Fibroblast of skin of right quadriceps (primary cell): ENCODE measurements around the gene APBA3.

ENCODE experiments used
- DNase-seq: peaks from one replicate; pipeline ENCODE4 v3.0.0-alpha.2; 2013

The APBA3 gene

DNA sequence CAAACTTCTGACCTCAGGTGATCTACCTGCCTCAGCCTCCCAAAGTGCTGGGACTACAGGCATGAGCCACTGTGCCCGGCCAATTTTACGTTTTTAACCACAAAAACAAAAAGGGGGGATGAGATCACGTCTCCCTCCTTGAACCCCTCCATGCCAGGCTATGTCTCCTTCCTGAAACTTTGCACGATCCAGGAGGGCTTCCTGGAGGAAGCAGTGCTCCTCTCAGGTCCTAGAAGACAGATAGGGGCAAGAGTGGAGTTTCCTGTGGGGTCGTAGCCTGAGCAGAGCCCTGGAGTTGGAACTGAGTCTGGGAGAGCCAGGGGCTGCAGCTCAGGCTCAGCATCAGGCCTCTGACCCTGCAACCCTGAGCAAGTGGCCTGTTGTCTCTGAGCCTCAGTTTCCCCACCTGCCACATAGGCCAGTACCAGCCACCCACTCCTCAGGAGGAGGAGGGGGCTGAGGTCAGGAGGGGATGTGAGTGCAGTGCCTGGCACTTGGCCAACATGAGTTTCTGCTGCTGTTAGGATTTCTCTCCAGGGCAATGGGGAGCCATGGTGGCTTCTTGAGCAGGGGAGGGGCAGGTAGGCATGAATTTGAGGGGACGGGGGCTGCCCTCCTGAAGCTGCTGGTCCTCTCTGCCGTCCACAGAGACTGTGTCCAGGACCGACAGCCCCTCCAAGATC, 16.0 kb downstream of the APBA3 start:
- DNase-seq: no peak

- no peak for DNase-seq
These were observed 18.0 kb downstream of the APBA3 start for GRCh38 chr19:3743486-3743885.

GRCh38 chr19:3740431-3740830, 21.1 kb downstream of the APBA3 start:
- no peak for DNase-seq

GRCh38 chr19:3738477-3739220, 22.8 kb downstream of the APBA3 start:
- no peak for DNase-seq

GRCh38 chr19:3737487-3738205, 23.8 kb downstream of the APBA3 start:
- DNase-seq: no peak

DNA sequence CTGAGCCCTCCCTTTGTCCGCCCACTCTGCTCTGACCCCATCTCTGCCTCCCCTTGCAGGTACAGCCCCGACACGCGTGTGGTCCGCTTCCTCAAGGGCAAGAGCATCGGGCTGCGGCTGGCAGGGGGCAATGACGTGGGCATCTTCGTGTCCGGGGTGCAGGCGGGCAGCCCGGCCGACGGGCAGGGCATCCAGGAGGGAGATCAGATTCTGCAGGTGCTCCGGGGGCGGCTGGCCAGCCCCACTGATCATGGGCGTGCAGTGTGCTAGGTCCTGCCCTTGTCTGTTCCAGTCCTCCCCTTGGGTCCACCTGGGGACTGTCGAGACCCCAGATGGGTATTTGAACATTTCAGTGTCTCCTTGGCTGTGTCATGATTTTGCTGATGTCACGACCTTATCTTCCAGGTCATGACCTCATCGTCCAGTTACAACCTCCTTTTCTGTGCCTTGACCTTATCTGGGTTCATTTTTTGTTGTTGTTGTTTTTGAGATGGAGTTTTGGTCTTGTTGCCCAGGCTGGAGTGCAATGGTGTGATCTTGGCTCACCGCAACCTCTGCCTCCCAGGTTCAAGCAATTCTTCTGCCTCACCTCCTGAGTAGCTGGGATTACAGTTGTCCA, 25.3 kb downstream of the APBA3 start:
- DNase-seq: no peak

DNA sequence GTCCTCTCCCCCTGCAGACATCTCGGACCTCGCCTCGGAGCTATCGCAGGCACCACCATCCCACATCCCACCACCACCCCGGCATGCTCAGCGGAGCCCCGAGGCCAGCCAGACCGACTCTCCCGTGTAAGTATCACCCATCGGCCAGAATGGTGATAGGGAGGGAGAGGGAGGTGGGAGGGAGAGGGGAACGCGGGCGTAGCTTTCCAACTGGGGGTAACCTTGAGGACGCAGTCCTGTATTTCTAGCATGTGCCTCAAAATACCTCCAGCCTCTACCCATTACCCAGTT, 27.2 kb downstream of the APBA3 start:
- no peak for DNase-seq

DNA sequence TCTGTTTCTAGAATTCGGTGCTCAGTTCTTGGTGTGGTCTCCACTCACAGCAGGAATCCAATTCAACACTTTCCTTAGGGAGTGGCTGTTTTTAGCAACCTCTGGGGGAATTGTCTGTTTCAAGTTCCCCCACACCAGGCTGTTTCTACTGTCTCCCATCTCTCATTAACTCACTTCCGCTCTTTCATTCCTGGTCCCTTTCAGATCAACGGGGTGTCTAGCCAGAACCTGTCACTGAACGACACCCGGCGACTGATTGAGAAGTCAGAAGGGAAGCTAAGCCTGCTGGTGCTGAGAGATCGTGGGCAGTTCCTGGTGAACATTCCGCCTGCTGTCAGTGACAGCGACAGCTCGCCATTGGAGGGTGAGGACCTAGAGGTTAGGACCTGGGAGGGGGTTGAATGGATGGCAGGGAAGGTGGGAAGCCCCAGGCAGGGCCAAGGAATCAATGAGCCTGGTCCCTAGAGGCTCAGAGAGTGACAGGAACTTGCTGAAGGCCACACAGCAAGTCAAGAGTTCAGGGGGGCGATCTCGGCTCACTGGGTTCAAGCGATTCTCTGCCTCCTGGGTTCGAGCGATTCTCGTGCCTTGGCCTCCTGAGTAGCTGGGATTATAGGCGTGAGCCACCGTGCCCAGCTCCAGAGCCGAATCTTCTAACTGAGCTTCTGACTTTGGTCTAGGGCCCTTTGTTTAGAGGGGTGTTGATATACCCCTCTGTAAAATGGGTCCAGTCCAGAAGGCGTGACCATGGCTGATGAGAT, 27.8 kb downstream of the APBA3 start:
- no peak for DNase-seq

- no peak for DNase-seq
These were observed 29.4 kb downstream of the APBA3 start for GRCh38 chr19:3732108-3732507.

DNA sequence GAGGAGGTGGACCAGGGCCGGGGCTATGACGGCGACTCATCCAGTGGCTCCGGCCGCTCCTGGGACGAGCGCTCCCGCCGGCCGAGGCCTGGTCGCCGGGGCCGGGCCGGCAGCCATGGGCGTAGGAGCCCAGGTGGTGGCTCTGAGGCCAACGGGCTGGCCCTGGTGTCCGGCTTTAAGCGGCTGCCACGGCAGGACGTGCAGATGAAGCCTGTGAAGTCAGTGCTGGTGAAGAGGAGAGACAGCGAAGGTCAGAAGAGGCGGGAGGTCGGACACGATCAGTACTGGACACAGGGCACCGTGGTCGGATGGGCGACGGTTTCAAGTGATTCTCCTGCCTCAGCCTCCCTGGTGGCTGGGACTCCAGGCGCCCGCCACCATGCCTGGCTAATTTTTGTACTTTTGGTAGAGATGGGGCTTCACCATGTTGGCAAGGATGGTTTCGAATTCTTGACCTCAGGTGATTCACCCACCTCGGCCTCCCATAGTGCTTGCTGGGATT, 31.0 kb downstream of the APBA3 start:
- no peak for DNase-seq

DNA sequence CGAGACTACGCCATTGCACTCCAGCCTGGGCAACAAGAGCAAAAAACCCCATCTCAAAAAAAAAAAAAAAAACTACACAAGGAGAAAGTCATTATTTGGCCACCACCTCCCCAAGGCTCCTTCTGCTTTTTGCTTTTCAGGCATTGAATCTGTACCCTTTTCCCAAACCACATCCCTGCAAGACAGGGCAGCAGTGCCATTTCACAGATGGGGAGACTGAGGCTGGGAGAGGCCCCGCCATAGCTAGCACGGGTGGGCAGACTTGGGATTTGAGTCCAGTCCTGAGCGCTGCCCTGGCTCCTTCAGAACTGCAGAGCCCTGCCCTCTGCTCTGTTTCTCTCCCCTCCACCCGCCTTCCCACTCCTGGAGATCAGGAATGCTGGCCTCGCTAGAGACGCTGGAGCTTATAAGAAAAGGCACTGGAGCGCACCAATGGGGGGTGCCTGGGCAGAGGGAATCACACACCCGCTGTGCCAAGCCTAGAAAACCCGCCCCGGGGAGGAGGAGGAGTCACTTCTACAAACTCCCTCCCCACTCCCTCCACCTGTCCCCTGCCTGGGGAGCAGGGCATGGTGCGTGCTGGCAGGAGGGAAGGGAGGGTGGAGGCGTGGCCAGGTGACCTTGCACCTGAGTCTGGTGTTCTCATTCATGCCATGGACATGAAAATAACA, 35.7 kb downstream of the APBA3 start:
- no peak for DNase-seq

DNA sequence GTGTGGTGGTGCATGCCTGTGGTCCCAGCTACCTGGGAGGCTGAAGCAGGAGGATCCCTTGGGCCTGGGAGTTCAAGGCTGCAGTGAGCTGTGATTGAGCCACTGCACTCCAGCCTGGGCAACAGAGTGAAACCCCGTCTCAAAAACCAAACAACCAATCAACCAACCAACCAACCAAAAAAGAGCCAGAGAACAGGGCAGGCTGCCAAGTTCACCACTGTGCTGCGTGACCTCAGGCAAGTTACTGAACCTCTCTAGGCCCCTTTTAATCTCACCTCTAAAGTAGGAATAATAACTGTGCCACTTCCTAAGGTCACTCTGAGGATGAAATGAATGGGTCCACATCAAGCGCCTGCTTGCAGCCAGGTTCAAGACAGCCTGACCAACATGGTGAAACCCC, 36.4 kb downstream of the APBA3 start:
- DNase-seq: no peak

DNA sequence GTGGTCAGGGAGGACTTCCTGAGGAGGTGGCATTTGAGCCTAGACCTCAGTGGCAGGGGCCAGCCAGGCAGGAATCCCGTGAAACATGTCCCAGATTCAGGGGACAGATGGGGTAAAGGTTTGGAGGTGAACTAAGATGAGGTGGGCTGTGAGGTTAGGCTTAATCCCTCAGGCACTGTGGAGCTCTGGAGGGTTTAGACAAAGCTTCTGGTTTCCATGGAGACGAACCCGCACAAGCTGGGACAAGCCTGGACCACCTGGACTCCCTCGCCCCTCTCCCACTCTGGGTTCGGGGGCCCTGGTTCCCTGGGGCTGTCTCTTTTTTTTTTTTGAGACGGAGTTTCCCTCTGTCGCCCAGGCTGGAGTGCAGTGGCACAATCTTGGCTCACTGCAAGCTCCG, 37.6 kb downstream of the APBA3 start:
- no peak for DNase-seq

DNA sequence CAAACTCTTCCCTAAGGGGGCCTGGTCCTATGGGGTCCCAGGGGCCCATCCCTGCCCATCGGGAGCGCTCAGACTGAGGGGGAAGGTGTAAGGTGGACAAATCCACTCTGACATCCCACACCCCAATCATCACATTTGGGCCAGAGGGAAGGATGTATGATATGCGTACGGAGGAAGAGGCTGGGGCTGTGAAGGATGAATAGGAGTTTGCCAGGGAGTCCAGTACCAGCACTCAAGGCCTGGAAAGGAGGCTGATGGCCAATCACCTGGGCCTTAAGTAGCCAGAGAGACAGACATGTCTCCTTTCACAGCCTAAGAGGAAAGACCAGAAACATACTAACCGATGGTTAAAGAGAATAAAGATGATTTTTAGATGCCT, 38.4 kb downstream of the APBA3 start:
- DNase-seq: no peak

DNA sequence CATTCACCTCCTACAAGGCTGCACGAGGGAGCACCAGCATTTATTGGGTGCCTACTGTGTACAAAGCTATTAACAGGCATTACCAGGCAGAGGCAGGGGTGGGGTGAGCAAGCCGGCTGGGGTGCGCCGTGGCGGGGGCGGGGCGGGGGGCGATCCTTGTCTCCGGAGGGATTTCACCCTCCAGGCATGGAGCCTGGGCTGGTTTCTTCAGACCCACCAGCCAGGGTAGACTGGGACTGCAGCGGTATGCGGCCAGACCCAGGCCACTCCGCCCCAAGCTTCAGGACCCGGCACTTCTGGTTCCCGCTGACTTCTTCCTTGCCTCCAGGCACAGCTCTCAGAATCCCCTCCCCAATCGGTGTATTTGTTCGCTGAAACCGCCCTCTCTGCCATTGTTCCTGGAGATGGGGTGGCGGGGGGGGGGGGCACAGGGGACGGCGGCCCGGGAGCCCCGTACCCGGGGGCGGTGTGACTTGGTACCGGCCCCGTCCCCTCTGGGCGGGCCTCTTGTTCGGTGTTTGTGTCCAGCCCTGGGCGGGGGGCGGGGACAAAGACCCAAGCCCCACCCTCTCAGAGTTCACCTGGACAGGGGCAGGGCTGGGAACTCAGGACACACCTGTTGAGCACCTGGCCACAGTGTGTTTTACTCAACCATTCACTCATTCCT, 38.9 kb downstream of the APBA3 start:
- no peak for DNase-seq

- no peak for DNase-seq
These were observed 39.5 kb downstream of the APBA3 start for GRCh38 chr19:3721887-3722442.

DNA sequence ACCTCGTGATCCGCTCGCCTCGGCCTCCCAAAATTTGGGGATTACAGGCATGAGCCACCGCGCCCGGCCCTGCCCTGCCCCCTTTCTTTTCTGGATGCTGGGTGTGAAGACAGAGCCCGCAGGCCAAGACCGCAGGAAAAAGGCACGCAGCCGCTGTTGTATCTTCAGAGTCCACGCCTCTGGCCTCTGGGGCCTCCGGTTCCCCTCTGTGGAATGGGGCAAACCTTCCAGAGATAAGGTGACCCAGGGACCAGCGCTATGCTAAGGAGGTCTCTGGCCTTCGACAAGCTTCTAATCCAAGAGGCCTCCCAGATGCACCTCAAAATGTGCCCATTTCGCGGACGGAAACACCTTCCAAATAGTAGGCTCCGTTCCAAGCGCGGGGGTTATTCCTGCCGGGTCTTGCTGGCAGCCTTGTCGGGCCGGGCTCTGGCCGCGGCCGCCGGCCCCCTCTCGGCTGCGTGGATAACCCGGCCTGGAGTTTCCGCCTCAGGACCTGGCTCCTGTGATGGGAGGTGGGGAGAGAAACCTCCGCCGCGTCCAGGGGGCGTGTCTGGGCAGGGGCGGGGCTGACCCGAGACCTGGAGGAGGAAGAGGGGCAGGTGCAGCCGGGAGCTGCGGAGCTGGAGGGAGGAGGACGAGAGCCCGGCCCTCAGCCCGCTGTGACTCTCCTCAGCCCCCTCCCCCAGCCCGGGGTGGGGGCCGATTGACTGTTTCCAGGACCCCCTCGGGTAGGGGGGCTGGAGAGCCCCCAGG, 40.2 kb downstream of the APBA3 start:
- DNase-seq: peak; percentile 71

GRCh38 chr19:3720349-3720917, 41.1 kb downstream of the APBA3 start:
- no peak for DNase-seq

- no peak for DNase-seq
These were observed 41.6 kb downstream of the APBA3 start for GRCh38 chr19:3719868-3720267.

GRCh38 chr19:3716147-3716668, 45.3 kb downstream of the APBA3 start:
- DNase-seq: no peak
